LNCAP (cell line): ENCODE data around the gene ARHGAP18.

Experiments used
- TF ChIP-seq, protein P1 (sequence below): fragments of 450-650 bp; IDR thresholded peaks from 2 replicates; pipeline ENCODE4 v1.5.1; 2017; ENCODE audit warnings: mild to moderate bottlenecking

ARHGAP18 gene

DNA sequence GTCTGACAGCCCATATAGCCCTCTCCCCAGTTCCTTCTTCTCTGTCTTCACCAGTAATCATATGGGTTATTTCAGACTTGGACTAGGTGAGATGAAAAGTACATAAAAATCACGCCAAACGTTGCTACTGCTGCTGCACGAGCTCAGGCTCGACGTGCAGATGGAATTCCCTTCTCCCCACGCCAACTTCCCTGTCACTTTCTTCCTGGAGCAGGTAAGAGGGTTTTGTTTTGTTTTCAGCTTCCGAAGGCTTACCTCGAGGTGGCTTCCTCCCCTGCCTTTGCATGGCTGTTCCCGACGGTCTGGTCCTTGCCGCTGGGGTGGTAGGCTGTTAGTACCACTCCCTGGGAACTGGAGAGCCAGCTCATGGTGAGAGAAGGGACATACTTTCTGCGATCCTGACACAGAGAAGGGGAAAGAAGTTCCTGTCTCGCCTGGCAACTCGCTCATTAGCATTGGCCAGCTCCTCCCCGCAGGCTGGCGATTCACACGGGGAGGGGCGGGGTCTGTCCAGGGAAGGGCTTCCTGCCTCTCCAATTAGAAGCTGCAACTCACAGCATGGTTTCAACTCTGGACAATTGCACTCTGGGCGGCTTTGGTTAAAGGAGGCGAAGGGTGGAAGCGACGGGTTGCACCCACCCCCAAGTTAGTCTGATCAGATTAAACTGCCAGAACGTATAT, at the start of gene ARHGAP18:
Gene ARHGAP18 (minus strand): TSS at position 409 of the 681 bp plus-strand sequence. CDS start 41 bp downstream, at position 368.
- TF ChIP-seq, protein P1, sequence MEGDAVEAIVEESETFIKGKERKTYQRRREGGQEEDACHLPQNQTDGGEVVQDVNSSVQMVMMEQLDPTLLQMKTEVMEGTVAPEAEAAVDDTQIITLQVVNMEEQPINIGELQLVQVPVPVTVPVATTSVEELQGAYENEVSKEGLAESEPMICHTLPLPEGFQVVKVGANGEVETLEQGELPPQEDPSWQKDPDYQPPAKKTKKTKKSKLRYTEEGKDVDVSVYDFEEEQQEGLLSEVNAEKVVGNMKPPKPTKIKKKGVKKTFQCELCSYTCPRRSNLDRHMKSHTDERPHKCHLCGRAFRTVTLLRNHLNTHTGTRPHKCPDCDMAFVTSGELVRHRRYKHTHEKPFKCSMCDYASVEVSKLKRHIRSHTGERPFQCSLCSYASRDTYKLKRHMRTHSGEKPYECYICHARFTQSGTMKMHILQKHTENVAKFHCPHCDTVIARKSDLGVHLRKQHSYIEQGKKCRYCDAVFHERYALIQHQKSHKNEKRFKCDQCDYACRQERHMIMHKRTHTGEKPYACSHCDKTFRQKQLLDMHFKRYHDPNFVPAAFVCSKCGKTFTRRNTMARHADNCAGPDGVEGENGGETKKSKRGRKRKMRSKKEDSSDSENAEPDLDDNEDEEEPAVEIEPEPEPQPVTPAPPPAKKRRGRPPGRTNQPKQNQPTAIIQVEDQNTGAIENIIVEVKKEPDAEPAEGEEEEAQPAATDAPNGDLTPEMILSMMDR, result no peak

DNA sequence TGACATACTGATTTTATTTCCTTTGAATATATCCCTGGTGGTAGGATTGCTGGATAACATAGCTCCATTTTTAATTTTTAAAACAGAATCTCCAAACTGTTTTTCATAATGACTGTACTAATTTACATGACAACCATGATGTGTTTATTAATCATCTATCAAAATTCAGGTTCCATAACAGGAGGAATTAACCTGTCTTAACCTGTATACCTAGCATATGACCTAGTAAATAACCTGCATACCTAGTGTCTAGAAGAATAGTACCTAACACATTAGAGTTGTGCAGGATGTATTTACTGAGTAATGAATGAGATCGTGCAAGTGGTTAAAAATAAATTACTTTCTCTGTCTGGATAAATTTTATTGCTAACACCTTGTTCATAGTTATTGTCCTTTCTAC, 45.8 kb upstream of the ARHGAP18 start:
- TF ChIP-seq, protein P1, result no peak

- TF ChIP-seq, protein P1, result no peak
These were observed 44.8 kb upstream of the ARHGAP18 start for GRCh38 chr6:129754750-129755149.

GRCh38 chr6:129753422-129753821, 43.4 kb upstream of the ARHGAP18 start:
- TF ChIP-seq, protein P1, result no peak

DNA sequence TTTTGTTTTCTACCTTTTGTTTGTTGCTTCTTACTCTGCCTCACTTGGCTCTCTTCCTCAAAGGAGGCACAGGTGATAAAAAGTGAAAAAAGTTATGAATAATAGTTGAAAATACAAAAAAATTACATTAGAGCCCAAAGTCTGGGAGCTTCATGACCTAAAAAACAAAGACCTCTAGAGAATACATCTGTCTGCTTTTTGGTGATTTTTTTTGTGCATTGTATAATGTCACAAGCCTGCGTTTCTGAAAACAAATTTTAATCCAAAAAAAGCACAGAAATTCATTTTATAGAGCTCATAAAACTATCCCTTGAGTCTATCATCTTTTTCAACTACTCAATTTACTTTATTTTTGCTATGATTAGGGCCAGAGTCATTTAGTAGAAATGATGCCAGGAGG, 41.4 kb upstream of the ARHGAP18 start:
- TF ChIP-seq, protein P1, result no peak

GRCh38 chr6:129750360-129750759, 40.4 kb upstream of the ARHGAP18 start:
- TF ChIP-seq, protein P1, result no peak

DNA sequence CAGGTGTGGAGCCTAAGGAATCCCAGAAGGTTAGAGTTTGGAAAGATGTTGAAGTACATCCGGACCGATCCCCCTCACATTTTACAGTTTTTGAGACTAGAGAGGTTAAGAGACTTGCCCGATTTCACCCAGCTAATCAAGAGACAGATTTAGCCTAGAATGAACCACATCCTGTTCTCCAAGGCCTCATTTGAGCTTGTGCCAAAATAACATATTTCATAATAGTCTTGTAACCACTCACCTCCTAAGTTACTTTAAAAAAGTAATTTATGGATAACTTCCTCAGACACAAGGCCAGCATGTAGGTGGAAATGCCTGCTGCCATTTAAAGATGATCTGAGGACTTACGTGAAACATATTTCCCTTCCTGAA, 39.8 kb upstream of the ARHGAP18 start:
- TF ChIP-seq, protein P1, result no peak
